ENCODE data around the gene KCNQ1. TPM values are rescaled to one million over a fixed set of nuclear protein-coding genes. Genes with fewer than 3 reads are reported as not detected.

Gene KCNQ1
- total and polyA plus RNA-seq, 2 experiments from 2014 or later: 0.45 to 0.87 TPM

DNA sequence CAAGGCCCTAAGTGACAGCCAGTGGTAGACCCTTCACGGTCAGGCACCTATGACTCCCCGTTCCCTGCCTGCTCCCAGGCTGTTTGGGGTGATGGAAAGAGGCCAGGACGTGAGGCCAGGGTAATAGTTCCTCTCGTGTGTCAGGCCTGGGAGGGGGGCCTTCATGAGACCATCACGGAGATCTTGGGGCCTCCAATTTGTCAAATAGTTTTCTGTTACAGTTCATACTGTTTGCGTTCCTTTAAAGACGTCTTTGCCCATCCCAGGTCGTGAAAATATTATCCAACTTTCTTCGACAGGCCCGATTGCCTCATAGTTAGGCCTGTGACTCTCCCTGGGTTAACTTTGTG, 317.2 kb downstream of the KCNQ1 start (continued):
- TF ChIP-seq, protein P1, sequence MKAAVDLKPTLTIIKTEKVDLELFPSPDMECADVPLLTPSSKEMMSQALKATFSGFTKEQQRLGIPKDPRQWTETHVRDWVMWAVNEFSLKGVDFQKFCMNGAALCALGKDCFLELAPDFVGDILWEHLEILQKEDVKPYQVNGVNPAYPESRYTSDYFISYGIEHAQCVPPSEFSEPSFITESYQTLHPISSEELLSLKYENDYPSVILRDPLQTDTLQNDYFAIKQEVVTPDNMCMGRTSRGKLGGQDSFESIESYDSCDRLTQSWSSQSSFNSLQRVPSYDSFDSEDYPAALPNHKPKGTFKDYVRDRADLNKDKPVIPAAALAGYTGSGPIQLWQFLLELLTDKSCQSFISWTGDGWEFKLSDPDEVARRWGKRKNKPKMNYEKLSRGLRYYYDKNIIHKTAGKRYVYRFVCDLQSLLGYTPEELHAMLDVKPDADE (IDR thresholded peaks at IDR 0.05): no peak
- TF ChIP-seq CREB1 (CRISPR knock-in tag; IDR thresholded peaks at IDR 0.05; ENCODE audit: low read depth) (no peak), ZNF114 (CRISPR knock-in tag; IDR thresholded peaks at IDR 0.05) (no peak), ZNF331 (CRISPR knock-in tag; IDR thresholded peaks at IDR 0.05; ENCODE audit: low read depth) (no peak), NANOG (IDR thresholded peaks at IDR 0.05; ENCODE audit: borderline replicate concordance) (no peak)
- TF ChIP-seq, protein P2, sequence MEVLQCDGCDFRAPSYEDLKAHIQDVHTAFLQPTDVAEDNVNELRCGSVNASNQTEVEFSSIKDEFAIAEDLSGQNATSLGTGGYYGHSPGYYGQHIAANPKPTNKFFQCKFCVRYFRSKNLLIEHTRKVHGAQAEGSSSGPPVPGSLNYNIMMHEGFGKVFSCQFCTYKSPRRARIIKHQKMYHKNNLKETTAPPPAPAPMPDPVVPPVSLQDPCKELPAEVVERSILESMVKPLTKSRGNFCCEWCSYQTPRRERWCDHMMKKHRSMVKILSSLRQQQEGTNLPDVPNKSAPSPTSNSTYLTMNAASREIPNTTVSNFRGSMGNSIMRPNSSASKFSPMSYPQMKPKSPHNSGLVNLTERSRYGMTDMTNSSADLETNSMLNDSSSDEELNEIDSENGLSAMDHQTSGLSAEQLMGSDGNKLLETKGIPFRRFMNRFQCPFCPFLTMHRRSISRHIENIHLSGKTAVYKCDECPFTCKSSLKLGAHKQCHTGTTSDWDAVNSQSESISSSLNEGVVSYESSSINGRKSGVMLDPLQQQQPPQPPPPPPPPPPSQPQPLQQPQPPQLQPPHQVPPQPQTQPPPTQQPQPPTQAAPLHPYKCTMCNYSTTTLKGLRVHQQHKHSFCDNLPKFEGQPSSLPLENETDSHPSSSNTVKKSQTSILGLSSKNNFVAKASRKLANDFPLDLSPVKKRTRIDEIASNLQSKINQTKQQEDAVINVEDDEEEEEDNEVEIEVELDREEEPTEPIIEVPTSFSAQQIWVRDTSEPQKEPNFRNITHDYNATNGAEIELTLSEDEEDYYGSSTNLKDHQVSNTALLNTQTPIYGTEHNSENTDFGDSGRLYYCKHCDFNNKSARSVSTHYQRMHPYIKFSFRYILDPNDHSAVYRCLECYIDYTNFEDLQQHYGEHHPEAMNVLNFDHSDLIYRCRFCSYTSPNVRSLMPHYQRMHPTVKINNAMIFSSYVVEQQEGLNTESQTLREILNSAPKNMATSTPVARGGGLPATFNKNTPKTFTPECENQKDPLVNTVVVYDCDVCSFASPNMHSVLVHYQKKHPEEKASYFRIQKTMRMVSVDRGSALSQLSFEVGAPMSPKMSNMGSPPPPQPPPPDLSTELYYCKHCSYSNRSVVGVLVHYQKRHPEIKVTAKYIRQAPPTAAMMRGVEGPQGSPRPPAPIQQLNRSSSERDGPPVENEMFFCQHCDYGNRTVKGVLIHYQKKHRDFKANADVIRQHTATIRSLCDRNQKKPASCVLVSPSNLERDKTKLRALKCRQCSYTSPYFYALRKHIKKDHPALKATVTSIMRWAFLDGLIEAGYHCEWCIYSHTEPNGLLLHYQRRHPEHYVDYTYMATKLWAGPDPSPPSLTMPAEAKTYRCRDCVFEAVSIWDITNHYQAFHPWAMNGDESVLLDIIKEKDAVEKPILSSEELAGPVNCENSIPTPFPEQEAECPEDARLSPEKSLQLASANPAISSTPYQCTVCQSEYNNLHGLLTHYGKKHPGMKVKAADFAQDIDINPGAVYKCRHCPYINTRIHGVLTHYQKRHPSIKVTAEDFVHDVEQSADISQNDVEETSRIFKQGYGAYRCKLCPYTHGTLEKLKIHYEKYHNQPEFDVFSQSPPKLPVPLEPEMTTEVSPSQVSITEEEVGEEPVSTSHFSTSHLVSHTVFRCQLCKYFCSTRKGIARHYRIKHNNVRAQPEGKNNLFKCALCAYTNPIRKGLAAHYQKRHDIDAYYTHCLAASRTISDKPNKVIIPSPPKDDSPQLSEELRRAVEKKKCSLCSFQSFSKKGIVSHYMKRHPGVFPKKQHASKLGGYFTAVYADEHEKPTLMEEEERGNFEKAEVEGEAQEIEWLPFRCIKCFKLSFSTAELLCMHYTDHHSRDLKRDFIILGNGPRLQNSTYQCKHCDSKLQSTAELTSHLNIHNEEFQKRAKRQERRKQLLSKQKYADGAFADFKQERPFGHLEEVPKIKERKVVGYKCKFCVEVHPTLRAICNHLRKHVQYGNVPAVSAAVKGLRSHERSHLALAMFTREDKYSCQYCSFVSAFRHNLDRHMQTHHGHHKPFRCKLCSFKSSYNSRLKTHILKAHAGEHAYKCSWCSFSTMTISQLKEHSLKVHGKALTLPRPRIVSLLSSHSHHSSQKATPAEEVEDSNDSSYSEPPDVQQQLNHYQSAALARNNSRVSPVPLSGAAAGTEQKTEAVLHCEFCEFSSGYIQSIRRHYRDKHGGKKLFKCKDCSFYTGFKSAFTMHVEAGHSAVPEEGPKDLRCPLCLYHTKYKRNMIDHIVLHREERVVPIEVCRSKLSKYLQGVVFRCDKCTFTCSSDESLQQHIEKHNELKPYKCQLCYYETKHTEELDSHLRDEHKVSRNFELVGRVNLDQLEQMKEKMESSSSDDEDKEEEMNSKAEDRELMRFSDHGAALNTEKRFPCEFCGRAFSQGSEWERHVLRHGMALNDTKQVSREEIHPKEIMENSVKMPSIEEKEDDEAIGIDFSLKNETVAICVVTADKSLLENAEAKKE (CRISPR knock-in tag; IDR thresholded peaks at IDR 0.05): no peak

DNA sequence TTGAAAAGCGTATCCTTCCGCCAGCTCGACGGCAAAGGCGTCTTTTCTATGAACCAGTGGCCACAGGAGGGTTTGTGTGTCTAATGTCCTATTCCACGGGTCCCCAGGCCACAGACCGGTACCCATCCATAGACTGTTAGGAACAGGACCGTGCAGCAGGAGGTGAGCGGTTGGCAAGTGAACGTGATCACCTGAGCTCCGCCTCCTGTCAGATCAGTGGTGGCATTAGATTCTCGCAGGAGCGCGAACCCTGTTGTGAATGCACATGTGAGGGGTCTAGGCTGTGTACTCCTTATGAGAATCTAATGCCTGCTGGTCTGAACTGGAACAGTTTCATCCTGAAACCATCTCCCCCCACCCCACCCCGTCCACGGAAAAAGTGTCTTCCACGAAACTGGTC, 317.6 kb downstream of the KCNQ1 start:
- Mint-ChIP-seq H3K36me3 (ENCODE audit: low read depth) (no peaks in the 10 kb centered on the region; the same call in 2 of the 3 replicates), H3K9me3 (peaks cover 12% of the 10 kb centered on the region; the same call in 2 of the 3 replicates), H3K4me1 (no peaks in the 10 kb centered on the region), H3K27ac (no peak overlapping the region), H3K27me3 (ENCODE audit: insufficient read depth, low read depth, poor library complexity) (peaks cover 41% of the 10 kb centered on the region), H3K4me3 (no peak overlapping the region)
- no peak for DNase-seq (ENCODE audit: low spot score)
- no peak for ATAC-seq
- H3K4me3 ChIP-seq: no peak overlapping the region
- no peak overlapping the region for H3K4me2 ChIP-seq
- H3F3A ChIP-seq (replicated peaks; ENCODE audit: low read depth): no peaks in the 10 kb centered on the region
- H3K27ac ChIP-seq (ENCODE audit: low read depth): no peak overlapping the region
- H3K79me2 ChIP-seq (replicated peaks; ENCODE audit: insufficient read depth): no peaks in the 10 kb centered on the region
- H4K20me1 ChIP-seq (replicated peaks; ENCODE audit: insufficient read depth): no peaks in the 10 kb centered on the region
- no peaks in the 10 kb centered on the region for H3K36me3 ChIP-seq (ENCODE audit: insufficient read depth)
- no peak overlapping the region for H2AFZ ChIP-seq
- H3K9me2 ChIP-seq (ENCODE audit: insufficient read depth): peaks cover 3% of the 10 kb centered on the region; the same call in 1 of the 2 replicates
- no peaks in the 10 kb centered on the region for H3K4me1 ChIP-seq (ENCODE audit: insufficient read depth)
- H3K27me3 ChIP-seq (ENCODE audit: insufficient read depth): peaks cover 60% of the 10 kb centered on the region
- TF ChIP-seq, protein P3, sequence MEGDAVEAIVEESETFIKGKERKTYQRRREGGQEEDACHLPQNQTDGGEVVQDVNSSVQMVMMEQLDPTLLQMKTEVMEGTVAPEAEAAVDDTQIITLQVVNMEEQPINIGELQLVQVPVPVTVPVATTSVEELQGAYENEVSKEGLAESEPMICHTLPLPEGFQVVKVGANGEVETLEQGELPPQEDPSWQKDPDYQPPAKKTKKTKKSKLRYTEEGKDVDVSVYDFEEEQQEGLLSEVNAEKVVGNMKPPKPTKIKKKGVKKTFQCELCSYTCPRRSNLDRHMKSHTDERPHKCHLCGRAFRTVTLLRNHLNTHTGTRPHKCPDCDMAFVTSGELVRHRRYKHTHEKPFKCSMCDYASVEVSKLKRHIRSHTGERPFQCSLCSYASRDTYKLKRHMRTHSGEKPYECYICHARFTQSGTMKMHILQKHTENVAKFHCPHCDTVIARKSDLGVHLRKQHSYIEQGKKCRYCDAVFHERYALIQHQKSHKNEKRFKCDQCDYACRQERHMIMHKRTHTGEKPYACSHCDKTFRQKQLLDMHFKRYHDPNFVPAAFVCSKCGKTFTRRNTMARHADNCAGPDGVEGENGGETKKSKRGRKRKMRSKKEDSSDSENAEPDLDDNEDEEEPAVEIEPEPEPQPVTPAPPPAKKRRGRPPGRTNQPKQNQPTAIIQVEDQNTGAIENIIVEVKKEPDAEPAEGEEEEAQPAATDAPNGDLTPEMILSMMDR (conservative IDR thresholded peaks at IDR 0.05; ENCODE audit: low read depth in 2 of 2): no peak
- no peak for TF ChIP-seq STAT1 (IDR thresholded peaks at IDR 0.05; ENCODE audit: unreplicated experiment)
- no peak for TF ChIP-seq JUNB (IDR thresholded peaks at IDR 0.05; ENCODE audit: unreplicated experiment)

All from GM23338 (cell line).